ENCODE data around the gene THBD.

Gene THBD

DNA sequence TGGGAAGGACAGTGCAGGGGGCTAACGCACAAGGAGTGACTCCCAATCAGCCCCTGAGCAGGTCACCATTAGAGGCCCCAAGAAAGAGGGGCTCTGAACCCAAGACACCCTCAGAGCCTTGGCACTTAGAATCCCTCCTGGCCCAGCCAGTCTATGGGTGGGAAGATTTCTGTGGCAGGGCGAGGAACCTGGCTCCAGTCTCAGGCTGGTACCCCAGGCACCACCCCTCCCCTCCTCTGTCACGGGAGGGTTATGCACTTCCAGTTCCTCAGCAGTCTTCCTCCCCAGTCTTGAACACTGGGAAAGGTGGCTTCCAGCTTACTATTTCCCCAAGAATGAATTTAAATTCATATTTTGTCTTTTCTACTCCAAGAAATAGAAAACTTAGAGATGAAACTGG lies 42.0 kb downstream of the THBD start:
- TF ChIP-seq SNAI2 (CRISPR knock-in tag; IDR thresholded peaks at IDR 0.05): no peak
- no peak for TF ChIP-seq GLIS3 (CRISPR knock-in tag; IDR thresholded peaks at IDR 0.05)
- TF ChIP-seq ZNF565 (CRISPR knock-in tag; conservative IDR thresholded peaks at IDR 0.05; ENCODE audit: low read depth): no peak
- TF ChIP-seq CSDC2 (CRISPR knock-in tag; IDR thresholded peaks at IDR 0.05): no peak
- TF ChIP-seq ESRRG (CRISPR knock-in tag; IDR thresholded peaks at IDR 0.05): no peak
- no peak for TF ChIP-seq ZFP30 (CRISPR knock-in tag; IDR thresholded peaks at IDR 0.05)
- no peak for TF ChIP-seq ZNF70 (CRISPR knock-in tag; IDR thresholded peaks at IDR 0.05)
- TF ChIP-seq ISL1 (CRISPR knock-in tag; IDR thresholded peaks at IDR 0.05): no peak
- TF ChIP-seq RARB (CRISPR knock-in tag; IDR thresholded peaks at IDR 0.05): no peak
- no peak for TF ChIP-seq OSR1 (CRISPR knock-in tag; IDR thresholded peaks at IDR 0.05)
- TF ChIP-seq, protein P1, sequence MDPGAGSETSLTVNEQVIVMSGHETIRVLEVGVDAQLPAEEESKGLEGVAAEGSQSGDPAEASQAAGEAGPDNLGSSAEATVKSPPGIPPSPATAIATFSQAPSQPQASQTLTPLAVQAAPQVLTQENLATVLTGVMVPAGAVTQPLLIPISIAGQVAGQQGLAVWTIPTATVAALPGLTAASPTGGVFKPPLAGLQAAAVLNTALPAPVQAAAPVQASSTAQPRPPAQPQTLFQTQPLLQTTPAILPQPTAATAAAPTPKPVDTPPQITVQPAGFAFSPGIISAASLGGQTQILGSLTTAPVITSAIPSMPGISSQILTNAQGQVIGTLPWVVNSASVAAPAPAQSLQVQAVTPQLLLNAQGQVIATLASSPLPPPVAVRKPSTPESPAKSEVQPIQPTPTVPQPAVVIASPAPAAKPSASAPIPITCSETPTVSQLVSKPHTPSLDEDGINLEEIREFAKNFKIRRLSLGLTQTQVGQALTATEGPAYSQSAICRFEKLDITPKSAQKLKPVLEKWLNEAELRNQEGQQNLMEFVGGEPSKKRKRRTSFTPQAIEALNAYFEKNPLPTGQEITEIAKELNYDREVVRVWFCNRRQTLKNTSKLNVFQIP (CRISPR knock-in tag; IDR thresholded peaks at IDR 0.05; ENCODE audit: borderline replicate concordance, low read depth): no peak
- TF ChIP-seq ZC3H10 (CRISPR knock-in tag; IDR thresholded peaks at IDR 0.05): no peak
- no peak for ATAC-seq

DNA sequence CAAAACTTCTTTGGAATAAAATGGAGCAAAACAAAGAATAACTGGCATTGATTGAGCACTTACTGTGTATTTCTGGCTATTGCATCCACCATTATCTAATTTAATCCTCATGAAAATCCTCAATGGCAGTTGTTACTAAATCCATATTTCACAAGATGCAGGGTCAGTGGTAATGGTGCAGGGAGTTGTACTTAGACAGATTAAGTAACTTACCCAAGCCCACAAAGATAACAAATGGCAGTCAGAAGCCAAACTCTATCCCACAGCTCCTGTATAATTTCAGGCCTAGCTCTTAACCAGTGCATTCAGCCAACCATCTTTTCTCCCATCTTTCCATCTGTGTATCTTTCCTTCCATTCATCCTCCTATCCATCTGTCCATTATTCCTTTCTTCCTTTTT lies 43.7 kb downstream of the THBD start:
- no peak for ATAC-seq
- TF ChIP-seq ZNF70 (CRISPR knock-in tag; IDR thresholded peaks at IDR 0.05) (no peak), ZFP30 (CRISPR knock-in tag; IDR thresholded peaks at IDR 0.05) (no peak), OSR1 (CRISPR knock-in tag; IDR thresholded peaks at IDR 0.05) (no peak), ZC3H10 (CRISPR knock-in tag; IDR thresholded peaks at IDR 0.05) (no peak), ISL1 (CRISPR knock-in tag; IDR thresholded peaks at IDR 0.05) (no peak), CSDC2 (CRISPR knock-in tag; IDR thresholded peaks at IDR 0.05) (no peak), ZNF565 (CRISPR knock-in tag; conservative IDR thresholded peaks at IDR 0.05; ENCODE audit: low read depth) (no peak), ZNF8 (CRISPR knock-in tag; IDR thresholded peaks at IDR 0.05) (no peak), SNAI2 (CRISPR knock-in tag; IDR thresholded peaks at IDR 0.05) (no peak), PPARA (CRISPR knock-in tag; IDR thresholded peaks at IDR 0.05; ENCODE audit: borderline replicate concordance) (no peak), ARNTL (CRISPR knock-in tag; IDR thresholded peaks at IDR 0.05; ENCODE audit: borderline replicate concordance, low read depth) (no peak), TOX (CRISPR knock-in tag; IDR thresholded peaks at IDR 0.05; ENCODE audit: borderline replicate concordance) (no peak), GLIS3 (CRISPR knock-in tag; IDR thresholded peaks at IDR 0.05) (no peak), BACH2 (CRISPR knock-in tag; IDR thresholded peaks at IDR 0.05; ENCODE audit: borderline replicate concordance) (no peak)
- TF ChIP-seq, protein P2, sequence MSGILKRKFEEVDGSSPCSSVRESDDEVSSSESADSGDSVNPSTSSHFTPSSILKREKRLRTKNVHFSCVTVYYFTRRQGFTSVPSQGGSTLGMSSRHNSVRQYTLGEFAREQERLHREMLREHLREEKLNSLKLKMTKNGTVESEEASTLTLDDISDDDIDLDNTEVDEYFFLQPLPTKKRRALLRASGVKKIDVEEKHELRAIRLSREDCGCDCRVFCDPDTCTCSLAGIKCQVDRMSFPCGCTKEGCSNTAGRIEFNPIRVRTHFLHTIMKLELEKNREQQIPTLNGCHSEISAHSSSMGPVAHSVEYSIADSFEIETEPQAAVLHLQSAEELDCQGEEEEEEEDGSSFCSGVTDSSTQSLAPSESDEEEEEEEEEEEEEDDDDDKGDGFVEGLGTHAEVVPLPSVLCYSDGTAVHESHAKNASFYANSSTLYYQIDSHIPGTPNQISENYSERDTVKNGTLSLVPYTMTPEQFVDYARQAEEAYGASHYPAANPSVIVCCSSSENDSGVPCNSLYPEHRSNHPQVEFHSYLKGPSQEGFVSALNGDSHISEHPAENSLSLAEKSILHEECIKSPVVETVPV (CRISPR knock-in tag; IDR thresholded peaks at IDR 0.05): no peak
- TF ChIP-seq, protein P3, sequence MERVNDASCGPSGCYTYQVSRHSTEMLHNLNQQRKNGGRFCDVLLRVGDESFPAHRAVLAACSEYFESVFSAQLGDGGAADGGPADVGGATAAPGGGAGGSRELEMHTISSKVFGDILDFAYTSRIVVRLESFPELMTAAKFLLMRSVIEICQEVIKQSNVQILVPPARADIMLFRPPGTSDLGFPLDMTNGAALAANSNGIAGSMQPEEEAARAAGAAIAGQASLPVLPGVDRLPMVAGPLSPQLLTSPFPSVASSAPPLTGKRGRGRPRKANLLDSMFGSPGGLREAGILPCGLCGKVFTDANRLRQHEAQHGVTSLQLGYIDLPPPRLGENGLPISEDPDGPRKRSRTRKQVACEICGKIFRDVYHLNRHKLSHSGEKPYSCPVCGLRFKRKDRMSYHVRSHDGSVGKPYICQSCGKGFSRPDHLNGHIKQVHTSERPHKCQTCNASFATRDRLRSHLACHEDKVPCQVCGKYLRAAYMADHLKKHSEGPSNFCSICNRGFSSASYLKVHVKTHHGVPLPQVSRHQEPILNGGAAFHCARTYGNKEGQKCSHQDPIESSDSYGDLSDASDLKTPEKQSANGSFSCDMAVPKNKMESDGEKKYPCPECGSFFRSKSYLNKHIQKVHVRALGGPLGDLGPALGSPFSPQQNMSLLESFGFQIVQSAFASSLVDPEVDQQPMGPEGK (CRISPR knock-in tag; IDR thresholded peaks at IDR 0.05; ENCODE audit: borderline replicate concordance): no peak
- TF ChIP-seq, protein P1 (CRISPR knock-in tag; IDR thresholded peaks at IDR 0.05; ENCODE audit: borderline replicate concordance, low read depth): no peak

DNA sequence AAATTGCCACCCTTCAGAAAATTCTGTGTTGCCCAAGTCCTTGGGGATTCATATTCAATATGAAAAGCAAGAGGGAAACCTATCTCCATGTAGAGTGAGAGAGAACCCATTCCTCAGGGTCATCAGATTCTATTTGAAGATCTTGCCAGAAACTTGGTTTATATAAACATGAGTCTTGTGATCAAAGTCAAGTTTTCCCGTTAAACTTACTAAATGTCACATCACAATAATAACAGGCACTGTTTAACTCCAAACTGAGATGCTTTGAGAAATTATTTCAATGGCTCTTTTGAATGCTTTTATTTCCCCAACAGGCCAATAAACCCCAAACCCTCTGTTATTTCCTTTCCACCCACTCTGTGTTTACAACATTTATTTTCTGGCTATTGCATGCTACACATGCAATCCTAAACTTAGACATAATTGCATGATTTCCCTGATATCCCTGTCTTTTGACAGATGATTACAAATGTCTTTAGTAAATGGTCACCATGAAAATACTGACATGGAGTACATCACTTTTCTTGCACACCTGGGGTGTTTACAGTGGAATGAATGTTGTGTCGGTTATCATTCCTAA lies 45.5 kb downstream of the THBD start:
- no peak for TF ChIP-seq ZNF565 (CRISPR knock-in tag; conservative IDR thresholded peaks at IDR 0.05; ENCODE audit: low read depth)
- TF ChIP-seq ZFP30 (CRISPR knock-in tag; IDR thresholded peaks at IDR 0.05): no peak
- TF ChIP-seq, protein P1 (CRISPR knock-in tag; IDR thresholded peaks at IDR 0.05; ENCODE audit: borderline replicate concordance, low read depth): no peak
- no peak for TF ChIP-seq TCF4 (CRISPR knock-in tag; IDR thresholded peaks at IDR 0.05; ENCODE audit: borderline replicate concordance)
- TF ChIP-seq SNAI2 (CRISPR knock-in tag; IDR thresholded peaks at IDR 0.05): no peak
- no peak for ATAC-seq

Data from SK-N-SH treated with all-trans-retinoic acid at 6 μM for 48 hours (cell line).